HG02642 (cell line): ENCODE data around the gene FRY.

Experiments used
- ATAC-seq: cut with Tn5 transposase; IDR thresholded peaks from one replicate; pipeline ENCODE4 v1.9.1; 2021; ENCODE audit warnings: mild to moderate bottlenecking; ENCODE audit not compliant: unreplicated experiment, poor library complexity

FRY gene

DNA sequence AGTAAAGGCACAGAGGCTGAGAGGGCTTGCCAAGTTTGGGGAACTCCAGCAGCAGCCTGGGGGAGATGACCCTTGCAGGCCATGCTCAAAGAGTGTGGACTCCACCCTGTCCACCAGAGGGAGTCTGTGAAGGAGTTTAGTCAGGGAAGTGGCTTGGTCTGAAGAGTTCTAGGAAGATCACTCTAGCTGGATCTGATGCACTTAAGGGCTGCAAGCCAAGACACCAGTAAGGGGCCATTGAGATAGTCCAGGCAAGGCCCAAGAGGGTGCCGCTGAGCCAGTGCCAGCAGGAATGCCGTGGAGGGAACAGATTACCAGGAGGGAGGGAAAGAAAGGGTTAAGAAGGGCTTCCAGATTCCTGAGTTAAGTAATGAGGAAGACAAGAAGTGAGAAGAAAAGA lies 214.9 kb downstream of the FRY start:
- peak; percentile 96 for ATAC-seq

GRCh38 chr13:32247887-32248286 lies 216.3 kb downstream of the FRY start:
- ATAC-seq, result no peak

DNA sequence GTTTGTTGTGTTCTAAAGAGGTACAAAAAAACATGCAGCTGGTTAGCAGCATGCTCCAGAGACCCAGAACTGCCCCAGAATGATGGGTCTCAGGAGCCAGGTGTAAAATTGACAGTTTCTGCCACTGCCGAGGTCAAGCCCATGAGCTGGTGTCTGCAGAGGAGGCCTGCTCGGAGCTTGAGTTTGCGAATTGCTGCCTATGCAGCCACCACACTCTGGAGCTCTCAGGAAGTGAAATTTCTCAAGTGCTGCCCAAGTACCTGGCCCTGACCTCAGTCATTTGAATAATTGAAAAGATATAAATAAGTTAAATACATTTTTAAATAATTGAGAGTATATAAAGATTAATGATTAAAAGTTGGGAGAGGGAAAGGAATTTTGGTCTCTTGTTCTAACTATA lies 217.2 kb downstream of the FRY start:
- no peak for ATAC-seq

DNA sequence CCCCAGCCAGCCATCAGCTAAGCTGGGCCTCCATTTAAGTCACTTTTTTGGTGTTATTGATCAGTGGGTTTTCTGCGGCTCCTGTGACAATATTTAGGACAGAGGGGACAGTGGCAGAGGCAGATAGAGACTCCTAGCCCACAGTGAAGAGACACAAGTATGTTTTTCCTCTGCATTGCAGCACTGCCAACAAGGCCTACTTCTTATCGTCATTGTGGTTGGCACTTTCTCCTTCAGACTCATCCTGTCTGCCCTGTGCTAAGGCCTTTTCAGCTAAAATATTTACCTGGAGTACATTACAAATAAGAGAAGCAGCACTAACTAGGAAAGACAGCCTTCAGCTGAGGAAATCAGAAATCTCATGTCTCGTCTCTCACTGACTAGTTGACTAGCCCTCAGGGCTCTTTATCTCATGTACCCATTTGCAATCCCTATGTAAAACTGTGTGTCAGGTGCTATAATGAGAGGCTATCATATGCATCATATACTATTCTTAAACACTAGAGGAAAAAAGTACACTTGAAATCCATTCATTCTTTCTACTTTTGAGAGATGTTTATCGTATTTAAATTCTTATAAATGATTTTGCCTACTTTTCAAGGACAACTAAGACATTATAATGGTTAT lies 221.4 kb downstream of the FRY start:
- no peak for ATAC-seq

GRCh38 chr13:32253911-32254399 lies 222.4 kb downstream of the FRY start:
- no peak for ATAC-seq

DNA sequence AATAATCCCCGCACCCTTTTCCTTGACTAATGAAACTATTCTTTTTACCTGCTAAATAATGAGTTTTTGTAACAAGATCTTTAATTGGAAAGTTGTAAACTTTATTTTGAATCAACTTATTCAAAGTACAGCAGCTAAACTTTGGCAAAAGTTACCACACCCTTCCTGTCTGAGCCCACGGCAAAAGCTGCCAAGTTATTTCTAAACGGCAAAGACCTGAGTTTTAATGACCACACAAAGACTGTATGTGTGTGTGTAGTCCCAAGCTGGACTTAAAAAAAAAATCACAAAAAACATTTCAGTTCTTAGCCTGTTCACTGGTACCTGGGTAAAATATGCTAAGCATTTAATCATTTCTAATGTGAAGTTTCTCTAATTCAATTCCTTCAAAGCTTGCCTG lies 222.8 kb downstream of the FRY start:
- ATAC-seq, result no peak

GRCh38 chr13:32254916-32255723 lies 223.5 kb downstream of the FRY start:
- ATAC-seq, result no peak

GRCh38 chr13:32255724-32256109 lies 224.1 kb downstream of the FRY start:
- no peak for ATAC-seq

DNA sequence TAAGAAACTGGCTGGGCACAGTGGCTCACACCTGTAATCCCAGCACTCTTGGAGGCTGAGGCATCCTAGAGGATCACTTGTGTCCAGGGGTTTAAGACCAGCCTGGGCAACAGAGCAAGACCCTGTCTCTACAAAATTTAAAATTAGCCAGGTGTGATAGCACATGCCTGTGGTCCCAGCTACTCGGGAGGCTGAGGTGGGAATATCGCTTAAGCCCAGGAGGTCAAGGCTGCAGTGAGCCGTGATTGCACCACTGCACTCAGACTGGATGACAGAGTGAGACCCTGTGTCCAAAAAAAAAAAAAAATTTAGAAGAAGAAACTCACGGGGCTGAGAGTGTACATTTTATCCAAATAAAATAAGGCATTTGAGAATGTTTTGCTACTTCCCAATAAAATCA lies 224.7 kb downstream of the FRY start:
- ATAC-seq, result no peak

- no peak for ATAC-seq
Measured at GRCh38 chr13:32257649-32258048, 226.1 kb downstream of the FRY start.

- no peak for ATAC-seq
Measured at GRCh38 chr13:32259116-32259515, 227.5 kb downstream of the FRY start.

- ATAC-seq, result no peak
Measured at GRCh38 chr13:32261567-32261966, 230.0 kb downstream of the FRY start.

DNA sequence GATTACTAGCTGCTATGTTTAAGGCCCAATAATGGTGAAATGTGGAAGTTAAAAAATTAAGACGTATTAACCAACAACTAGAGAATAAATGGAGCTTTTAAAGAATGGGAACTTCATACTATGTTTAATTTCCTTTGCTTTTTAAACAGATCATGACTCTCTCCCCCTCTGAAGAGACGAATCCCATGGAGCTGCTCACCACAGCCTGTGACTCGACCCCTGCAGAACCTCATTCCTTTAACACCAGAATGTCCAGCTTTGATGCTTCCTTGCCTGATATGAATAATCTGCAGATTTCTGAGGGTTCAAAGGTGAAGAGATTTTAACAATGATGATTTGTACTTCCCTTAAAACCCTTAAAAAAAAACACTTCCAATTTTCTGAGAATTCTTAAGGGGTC lies 230.6 kb downstream of the FRY start:
- no peak for ATAC-seq

- no peak for ATAC-seq
Measured at GRCh38 chr13:32262619-32263018, 231.0 kb downstream of the FRY start.

DNA sequence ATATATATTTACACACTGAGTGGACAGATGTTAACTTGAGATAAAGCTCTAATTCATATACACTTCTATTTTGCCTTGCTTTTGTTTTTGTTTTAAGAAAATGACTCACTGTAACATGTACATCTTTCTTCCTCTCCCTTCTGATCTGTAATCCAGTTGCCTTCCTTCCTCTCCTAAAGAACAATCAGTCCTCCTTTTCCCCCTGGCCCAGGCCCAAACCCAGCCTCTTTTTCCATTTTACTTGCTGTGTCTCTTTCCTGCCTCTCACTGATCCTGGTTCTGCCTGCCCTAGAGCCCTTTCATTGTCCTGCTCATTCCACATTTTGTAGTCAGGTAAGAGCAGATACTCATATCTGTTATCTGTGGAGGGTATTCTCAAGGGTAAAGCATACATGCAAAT lies 232.8 kb downstream of the FRY start:
- no peak for ATAC-seq

DNA sequence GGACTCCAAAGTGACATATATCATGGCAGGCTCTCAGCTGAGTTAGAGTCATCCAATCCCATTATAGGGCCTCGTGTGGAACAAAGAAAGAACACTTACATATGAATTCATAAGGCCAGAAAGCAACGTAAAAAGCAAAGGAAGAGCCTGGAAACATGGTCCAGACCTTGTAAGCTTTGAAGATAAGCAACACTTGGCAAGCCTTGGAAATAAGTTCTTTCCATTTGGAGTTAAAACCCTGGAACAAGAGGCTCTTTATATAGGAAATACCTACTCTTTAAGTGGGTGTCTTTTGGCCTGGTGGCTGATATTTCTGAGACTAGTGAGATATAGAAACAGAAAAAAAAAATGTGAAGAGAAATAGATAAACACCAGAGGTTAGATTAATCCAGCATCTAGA lies 234.2 kb downstream of the FRY start:
- no peak for ATAC-seq

GRCh38 chr13:32266130-32266529 lies 234.6 kb downstream of the FRY start:
- no peak for ATAC-seq

- peak; percentile 95 for ATAC-seq
Measured at GRCh38 chr13:32267836-32268439, 236.4 kb downstream of the FRY start.

DNA sequence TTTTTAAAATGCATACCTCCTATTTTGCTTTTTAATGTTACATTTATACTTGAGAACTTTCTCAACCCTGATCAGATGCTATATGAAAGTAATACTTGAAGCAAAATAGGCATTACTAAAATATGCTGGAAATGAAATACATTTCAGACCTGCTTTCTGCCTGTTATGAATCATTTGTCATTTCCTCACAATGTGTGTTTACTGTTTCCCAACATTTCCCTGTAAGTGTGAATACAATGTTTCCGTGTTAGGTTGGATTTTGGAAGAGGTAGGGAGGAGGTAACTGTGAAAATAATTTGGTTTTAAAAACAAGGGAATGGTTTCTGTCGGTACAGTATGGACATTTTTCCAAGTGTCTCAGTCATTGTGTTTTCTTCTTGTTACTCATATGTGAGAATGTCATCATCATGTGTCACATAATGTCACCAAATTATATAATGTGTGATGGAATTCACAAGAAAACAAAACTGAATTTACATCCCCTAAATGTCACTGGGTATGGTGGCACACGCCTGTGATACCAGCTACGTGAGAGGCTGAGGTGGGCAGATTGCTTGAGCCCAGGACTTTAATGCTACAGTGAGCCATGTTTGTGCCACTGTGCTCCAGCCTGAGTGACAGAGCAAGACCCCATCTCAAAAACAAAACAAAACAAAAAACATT lies 240.6 kb downstream of the FRY start:
- ATAC-seq, result no peak

GRCh38 chr13:32277839-32278238 lies 246.3 kb downstream of the FRY start:
- ATAC-seq, result no peak

DNA sequence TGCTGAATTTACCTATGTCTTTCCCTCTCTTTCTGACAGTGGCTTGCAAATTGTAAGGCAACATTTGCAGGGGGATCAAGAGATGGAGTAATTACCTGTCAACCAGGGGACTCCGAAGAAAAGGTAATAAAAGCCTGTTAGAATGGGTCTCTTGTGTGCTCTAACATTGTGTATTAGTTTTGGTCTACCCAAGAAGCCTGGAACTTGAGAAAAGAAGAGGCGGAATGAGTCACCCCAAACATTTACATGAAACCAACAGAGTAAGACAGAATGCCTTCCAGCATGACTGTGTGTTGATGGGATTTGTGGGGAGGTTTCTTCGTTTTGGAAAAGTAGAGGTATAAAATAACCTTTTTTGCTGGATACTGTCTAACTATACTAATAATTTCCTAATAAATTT lies 246.9 kb downstream of the FRY start:
- ATAC-seq, result no peak
